K562 (cell line): ENCODE data around the gene TCF4.

Experiments
- SIN3A ChIP-seq, 2 experiments: fragments of 150-350 bp in 1 of 2; IDR thresholded peaks; 2 replicates each; pipeline ENCODE4 v1.6.1; 2011 to 2016; ENCODE audit warnings: borderline replicate concordance in 2 of 2, low read depth in 2 of 2, low read length in 2 of 2, mild to moderate bottlenecking in 2 of 2, moderate library complexity in 2 of 2; ENCODE audit not compliant: control insufficient read depth in 1 of 2
- SRF ChIP-seq, 2 experiments: fragments of 250-450, 450-650 bp in 1 of 2; sonication (Bioruptor Pico) in 1 of 2; sonication (generic) in 1 of 2; formaldehyde crosslinking; IDR thresholded peaks; 2 replicates each; pipeline versions ENCODE4 v1.5.0 to v1.5.1; 2020 to 2022; ENCODE audit warnings: mild to moderate bottlenecking in 1 of 2, missing genetic modification reagents in 1 of 2
- WHSC1 ChIP-seq: IDR thresholded peaks from one replicate; pipeline ENCODE4 v1.6.1; 2012; ENCODE audit warnings: low read length, control low read depth, inconsistent platforms
- ZBED1 ChIP-seq: IDR thresholded peaks from 2 replicates; pipeline ENCODE4 v1.6.1; 2014
- ZNF699 ChIP-seq: fragments of 250-450 bp; sonication (Bioruptor Pico); IDR thresholded peaks from 2 replicates; pipeline ENCODE4 v1.8.0; 2021; ENCODE audit warnings: mild to moderate bottlenecking, moderate library complexity; ENCODE audit not compliant: insufficient replicate concordance
- TF ChIP-seq, protein P1 (sequence below): sonication (generic); formaldehyde crosslinking; IDR thresholded peaks from 2 replicates; pipeline ENCODE4 v1.8.0; 2022; ENCODE audit warnings: missing genetic modification reagents, mild to moderate bottlenecking, borderline replicate concordance
- TF ChIP-seq, protein P2 (sequence below): fragments of 250-450 bp; sonication (Bioruptor Pico); IDR thresholded peaks from 2 replicates; pipeline ENCODE4 v1.4.0; 2020
- TF ChIP-seq, protein P3 (sequence below), 3 experiments: IDR thresholded peaks in 2 of 3; conservative IDR thresholded peaks in 1 of 3; 2 replicates each; pipeline ENCODE4 v1.5.1; 2011 to 2012; ENCODE audit warnings: low read length in 3 of 3, mild to moderate bottlenecking in 3 of 3, control low read depth in 2 of 3, improper control_type of control experiment in 1 of 3, inconsistent platforms in 1 of 3, low read depth in 1 of 3, mixed read lengths in 1 of 3, moderate library complexity in 1 of 3; ENCODE audit not compliant: insufficient read depth in 2 of 3
- TF ChIP-seq, protein P4 (sequence below): sonication (generic); formaldehyde crosslinking; IDR thresholded peaks from 2 replicates; pipeline ENCODE4 v1.9.0; 2022; ENCODE audit warnings: mild to moderate bottlenecking, missing genetic modification reagents

DNA sequence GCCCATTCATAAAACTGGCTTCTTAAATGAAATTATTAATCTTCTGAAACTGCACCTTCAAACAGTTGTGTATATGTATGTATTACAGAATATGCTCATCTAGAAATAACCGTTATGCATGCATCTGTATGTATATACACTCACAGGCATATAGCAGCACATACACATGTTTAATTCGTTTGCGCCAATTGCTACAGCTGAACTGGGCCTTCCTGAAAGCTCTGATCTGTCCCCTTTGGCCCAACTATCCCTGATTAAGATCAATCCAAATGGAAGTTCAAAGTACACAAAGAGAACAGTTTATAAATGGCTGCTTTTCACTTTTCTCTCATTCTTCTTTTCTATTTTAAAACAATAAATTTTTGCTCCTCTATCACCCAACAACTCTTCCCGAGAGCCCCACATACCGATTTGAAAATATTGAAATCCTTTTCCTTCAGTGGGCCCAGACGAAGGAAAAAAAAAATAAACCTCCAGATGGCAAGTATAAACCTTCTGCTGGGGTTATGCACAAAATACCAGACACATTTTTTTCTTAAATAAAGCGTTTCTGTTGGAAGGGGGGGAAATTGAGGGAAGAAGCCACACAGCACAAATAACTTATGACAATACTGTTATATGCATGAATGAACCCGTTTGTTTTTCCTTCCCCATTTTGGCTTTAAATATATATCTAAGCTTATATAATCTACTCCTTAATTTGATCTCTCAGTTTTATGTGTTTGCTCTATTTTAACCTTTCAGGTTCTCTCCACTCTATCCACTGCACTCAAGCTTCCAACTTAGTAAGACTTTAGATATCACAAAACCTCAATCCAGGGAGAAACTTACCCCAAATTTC, 267.3 kb downstream of the TCF4 start:
- TF ChIP-seq SRF (CRISPR knock-in tag; IDR thresholded peaks at IDR 0.05) (no peak), WHSC1 (no peak), ZBED1 (no peak), ZNF699 (no peak), SIN3A (IDR thresholded peaks at IDR 0.05; ENCODE audit: borderline replicate concordance in 2 of 2, control insufficient read depth in 1 of 2, low read depth in 2 of 2, low read length in 2 of 2) (no peak)
- TF ChIP-seq, protein P1, sequence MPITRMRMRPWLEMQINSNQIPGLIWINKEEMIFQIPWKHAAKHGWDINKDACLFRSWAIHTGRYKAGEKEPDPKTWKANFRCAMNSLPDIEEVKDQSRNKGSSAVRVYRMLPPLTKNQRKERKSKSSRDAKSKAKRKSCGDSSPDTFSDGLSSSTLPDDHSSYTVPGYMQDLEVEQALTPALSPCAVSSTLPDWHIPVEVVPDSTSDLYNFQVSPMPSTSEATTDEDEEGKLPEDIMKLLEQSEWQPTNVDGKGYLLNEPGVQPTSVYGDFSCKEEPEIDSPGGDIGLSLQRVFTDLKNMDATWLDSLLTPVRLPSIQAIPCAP: no peak
- TF ChIP-seq, protein P2, sequence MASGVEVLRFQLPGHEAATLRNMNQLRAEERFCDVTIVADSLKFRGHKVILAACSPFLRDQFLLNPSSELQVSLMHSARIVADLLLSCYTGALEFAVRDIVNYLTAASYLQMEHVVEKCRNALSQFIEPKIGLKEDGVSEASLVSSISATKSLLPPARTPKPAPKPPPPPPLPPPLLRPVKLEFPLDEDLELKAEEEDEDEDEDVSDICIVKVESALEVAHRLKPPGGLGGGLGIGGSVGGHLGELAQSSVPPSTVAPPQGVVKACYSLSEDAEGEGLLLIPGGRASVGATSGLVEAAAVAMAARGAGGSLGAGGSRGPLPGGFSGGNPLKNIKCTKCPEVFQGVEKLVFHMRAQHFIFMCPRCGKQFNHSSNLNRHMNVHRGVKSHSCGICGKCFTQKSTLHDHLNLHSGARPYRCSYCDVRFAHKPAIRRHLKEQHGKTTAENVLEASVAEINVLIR (CRISPR knock-in tag): no peak
- TF ChIP-seq, protein P3, sequence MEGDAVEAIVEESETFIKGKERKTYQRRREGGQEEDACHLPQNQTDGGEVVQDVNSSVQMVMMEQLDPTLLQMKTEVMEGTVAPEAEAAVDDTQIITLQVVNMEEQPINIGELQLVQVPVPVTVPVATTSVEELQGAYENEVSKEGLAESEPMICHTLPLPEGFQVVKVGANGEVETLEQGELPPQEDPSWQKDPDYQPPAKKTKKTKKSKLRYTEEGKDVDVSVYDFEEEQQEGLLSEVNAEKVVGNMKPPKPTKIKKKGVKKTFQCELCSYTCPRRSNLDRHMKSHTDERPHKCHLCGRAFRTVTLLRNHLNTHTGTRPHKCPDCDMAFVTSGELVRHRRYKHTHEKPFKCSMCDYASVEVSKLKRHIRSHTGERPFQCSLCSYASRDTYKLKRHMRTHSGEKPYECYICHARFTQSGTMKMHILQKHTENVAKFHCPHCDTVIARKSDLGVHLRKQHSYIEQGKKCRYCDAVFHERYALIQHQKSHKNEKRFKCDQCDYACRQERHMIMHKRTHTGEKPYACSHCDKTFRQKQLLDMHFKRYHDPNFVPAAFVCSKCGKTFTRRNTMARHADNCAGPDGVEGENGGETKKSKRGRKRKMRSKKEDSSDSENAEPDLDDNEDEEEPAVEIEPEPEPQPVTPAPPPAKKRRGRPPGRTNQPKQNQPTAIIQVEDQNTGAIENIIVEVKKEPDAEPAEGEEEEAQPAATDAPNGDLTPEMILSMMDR (IDR thresholded peaks at IDR 0.05 in 2 of 3, conservative IDR thresholded peaks at IDR 0.05 in 1 of 3; ENCODE audit: insufficient read depth in 2 of 3, low read depth in 1 of 3, low read length in 3 of 3): no peak
- TF ChIP-seq, protein P4, sequence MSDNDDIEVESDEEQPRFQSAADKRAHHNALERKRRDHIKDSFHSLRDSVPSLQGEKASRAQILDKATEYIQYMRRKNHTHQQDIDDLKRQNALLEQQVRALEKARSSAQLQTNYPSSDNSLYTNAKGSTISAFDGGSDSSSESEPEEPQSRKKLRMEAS (CRISPR knock-in tag): no peak
